Measurements from ENCODE around the gene GPX2.

GRCh38 chr14:64971491-64971942, 29.0 kb upstream of the GPX2 start:
- TF ChIP-seq, protein P1, sequence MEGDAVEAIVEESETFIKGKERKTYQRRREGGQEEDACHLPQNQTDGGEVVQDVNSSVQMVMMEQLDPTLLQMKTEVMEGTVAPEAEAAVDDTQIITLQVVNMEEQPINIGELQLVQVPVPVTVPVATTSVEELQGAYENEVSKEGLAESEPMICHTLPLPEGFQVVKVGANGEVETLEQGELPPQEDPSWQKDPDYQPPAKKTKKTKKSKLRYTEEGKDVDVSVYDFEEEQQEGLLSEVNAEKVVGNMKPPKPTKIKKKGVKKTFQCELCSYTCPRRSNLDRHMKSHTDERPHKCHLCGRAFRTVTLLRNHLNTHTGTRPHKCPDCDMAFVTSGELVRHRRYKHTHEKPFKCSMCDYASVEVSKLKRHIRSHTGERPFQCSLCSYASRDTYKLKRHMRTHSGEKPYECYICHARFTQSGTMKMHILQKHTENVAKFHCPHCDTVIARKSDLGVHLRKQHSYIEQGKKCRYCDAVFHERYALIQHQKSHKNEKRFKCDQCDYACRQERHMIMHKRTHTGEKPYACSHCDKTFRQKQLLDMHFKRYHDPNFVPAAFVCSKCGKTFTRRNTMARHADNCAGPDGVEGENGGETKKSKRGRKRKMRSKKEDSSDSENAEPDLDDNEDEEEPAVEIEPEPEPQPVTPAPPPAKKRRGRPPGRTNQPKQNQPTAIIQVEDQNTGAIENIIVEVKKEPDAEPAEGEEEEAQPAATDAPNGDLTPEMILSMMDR (IDR thresholded peaks at IDR 0.05), result no peak
- no peak for TF ChIP-seq POLR2AphosphoS5 (IDR thresholded peaks at IDR 0.05)
- no peak for TF ChIP-seq POLR2A (IDR thresholded peaks at IDR 0.05)
